Endothelial cell (in vitro differentiated cells): Measurements from ENCODE around the gene PRRX2. TPM values are rescaled to one million over a fixed set of nuclear protein-coding genes. Genes with fewer than 3 reads are reported as not detected.

Experiments used
- DNase-seq: peaks from one replicate; pipeline ENCODE4 v3.0.0; 2021; ENCODE audit warnings: low spot score
- H3K27ac Mint-ChIP-seq: one replicate; pipeline ENCODE4 v1.8.0; 2021; ENCODE audit warnings: mixed read lengths, inconsistent platforms; ENCODE audit not compliant: unreplicated experiment
- H3K27me3 Mint-ChIP-seq: one replicate; pipeline ENCODE4 v1.8.0; 2021; ENCODE audit warnings: mild to moderate bottlenecking, moderate library complexity, mixed read lengths, inconsistent platforms; ENCODE audit not compliant: unreplicated experiment
- H3K36me3 Mint-ChIP-seq: one replicate; pipeline ENCODE4 v1.8.0; 2021; ENCODE audit warnings: mild to moderate bottlenecking, low read depth, mixed read lengths, inconsistent platforms; ENCODE audit not compliant: unreplicated experiment
- H3K4me1 Mint-ChIP-seq: one replicate; pipeline ENCODE4 v1.8.0; 2021; ENCODE audit warnings: mild to moderate bottlenecking, mixed read lengths, inconsistent platforms; ENCODE audit not compliant: unreplicated experiment
- H3K4me3 Mint-ChIP-seq: one replicate; pipeline ENCODE4 v1.8.0; 2021; ENCODE audit warnings: mild to moderate bottlenecking, mixed read lengths, inconsistent platforms; ENCODE audit not compliant: unreplicated experiment
- H3K9me3 Mint-ChIP-seq: one replicate; pipeline ENCODE4 v1.8.0; 2021; ENCODE audit warnings: mixed read lengths, inconsistent platforms; ENCODE audit not compliant: unreplicated experiment
- total RNA-seq: library from RNA; stranded (reverse); fragmentation: NEBNext Ultra II Directional; extraction: Animal tissue kit (Norgen Biotek cat#: 25700); gene quantifications from one replicate; pipeline ENCODE4 v1.2.1, GENCODE V29; 2021; ENCODE audit not compliant: unreplicated experiment
- TF ChIP-seq, protein P1 (sequence below): fragments of 200-600 bp; sonication (generic); IDR thresholded peaks from one replicate; pipeline ENCODE4 v1.5.0; 2021; ENCODE audit warnings: antibody characterized with exemption; ENCODE audit not compliant: unreplicated experiment

PRRX2 gene
- total RNA-seq, 1 donor from 2014 or later, result 0.21 TPM

DNA sequence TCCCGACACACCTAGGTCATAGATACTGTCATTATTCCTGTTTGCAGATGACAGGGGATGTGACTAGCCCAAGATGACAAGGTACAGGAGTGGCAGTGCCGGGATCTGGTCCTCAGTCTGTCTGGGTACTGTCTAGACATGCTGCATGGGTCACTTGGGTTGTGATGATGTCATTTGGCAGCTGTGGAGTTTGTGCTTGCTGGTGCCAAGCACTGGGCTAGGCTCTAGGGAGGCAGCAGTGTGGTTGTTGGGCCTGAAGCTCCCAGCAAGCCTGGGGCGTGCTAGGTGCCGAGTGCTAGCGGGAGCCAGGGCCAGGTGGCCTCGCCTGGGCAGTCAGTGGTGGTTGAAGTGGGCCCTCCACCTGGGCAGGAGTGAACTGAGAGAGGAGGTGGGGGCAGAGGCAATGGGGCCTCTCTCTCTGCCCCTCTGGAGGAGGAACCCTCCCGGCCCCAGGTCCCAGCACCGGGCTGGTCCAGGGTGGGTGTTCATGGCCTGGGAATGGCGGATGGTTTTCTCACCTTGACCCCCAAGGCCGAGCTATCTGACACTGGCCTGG lies 14.7 kb upstream of the PRRX2 start:
- peaks cover 11% of the 10 kb centered on the region for H3K27me3 Mint-ChIP-seq
- TF ChIP-seq, protein P1, sequence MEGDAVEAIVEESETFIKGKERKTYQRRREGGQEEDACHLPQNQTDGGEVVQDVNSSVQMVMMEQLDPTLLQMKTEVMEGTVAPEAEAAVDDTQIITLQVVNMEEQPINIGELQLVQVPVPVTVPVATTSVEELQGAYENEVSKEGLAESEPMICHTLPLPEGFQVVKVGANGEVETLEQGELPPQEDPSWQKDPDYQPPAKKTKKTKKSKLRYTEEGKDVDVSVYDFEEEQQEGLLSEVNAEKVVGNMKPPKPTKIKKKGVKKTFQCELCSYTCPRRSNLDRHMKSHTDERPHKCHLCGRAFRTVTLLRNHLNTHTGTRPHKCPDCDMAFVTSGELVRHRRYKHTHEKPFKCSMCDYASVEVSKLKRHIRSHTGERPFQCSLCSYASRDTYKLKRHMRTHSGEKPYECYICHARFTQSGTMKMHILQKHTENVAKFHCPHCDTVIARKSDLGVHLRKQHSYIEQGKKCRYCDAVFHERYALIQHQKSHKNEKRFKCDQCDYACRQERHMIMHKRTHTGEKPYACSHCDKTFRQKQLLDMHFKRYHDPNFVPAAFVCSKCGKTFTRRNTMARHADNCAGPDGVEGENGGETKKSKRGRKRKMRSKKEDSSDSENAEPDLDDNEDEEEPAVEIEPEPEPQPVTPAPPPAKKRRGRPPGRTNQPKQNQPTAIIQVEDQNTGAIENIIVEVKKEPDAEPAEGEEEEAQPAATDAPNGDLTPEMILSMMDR, result no peak
- no peak overlapping the region for H3K4me3 Mint-ChIP-seq
- peaks cover 4% of the 10 kb centered on the region for H3K36me3 Mint-ChIP-seq
- H3K9me3 Mint-ChIP-seq, result no peaks in the 10 kb centered on the region
- no peaks in the 10 kb centered on the region for H3K4me1 Mint-ChIP-seq
- H3K27ac Mint-ChIP-seq, result no peak overlapping the region
- no peak for DNase-seq

DNA sequence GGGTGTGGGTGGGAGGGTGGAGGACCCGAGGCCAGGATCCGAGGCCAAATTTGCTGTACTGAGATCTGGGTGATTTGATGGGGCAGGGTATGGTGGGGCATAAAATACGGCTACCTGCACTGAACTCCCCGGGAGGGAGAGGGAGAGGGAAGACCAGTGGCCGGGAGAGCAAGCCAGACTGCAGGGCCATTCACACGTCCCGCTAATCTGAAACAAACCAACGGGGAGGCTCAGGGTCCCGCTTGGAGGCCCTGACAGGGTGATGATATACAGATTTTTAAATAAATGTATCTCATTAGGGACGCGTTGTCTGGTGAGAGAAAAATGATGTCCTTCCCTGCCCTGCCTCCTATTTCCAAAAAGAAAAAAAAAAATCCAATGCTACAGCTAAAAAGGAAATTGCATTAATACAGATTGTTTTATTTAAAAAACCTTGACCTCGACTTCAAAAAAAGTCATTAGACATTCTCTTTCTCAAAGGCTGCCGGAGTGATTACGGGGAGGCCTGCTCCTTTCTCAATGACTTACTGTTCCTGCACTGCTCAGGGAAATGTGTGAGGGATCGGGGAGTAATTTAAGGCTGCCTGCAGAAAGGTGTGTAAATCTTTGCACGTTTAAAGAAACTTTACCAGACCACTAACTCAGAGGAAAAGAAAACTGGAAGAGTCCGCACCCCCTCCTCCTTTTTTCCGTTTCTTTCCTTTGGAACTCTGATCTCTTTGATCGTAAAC lies 11.5 kb upstream of the PRRX2 start:
- Mint-ChIP-seq H3K9me3 (no peaks in the 10 kb centered on the region), H3K4me1 (peaks cover 6% of the 10 kb centered on the region), H3K27ac (no peak overlapping the region), H3K4me3 (no peak overlapping the region), H3K27me3 (peaks cover 2% of the 10 kb centered on the region), H3K36me3 (no peaks in the 10 kb centered on the region)
- TF ChIP-seq, protein P1, result no peak
- no peak for DNase-seq

DNA sequence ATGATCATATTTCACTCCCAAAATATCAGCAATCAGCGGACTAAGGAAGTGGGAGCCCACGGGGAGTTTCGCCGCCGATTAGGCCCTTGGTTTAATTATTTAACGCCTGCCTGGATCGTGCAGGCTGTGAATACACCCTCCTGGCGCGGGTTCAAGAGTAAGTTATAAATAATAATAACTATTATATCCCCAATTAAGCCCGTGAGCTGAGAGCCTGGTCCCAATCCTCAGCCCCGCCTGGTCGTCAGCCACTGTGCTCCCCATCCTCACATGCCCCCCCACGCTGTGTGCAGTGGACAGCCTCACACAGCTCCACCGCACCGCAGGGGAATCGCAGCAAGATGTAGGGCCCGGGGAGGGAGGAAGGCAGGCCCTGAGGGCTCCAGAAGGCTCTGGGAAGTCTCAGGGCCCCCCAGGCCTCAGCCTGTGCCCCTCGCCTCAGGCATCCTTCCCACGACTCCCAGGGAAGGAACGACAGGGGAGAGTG lies 10.8 kb upstream of the PRRX2 start:
- H3K27ac Mint-ChIP-seq, result no peak overlapping the region
- no peak overlapping the region for H3K4me3 Mint-ChIP-seq
- H3K36me3 Mint-ChIP-seq, result no peaks in the 10 kb centered on the region
- H3K27me3 Mint-ChIP-seq, result peaks cover 2% of the 10 kb centered on the region
- H3K4me1 Mint-ChIP-seq, result peaks cover 6% of the 10 kb centered on the region
- DNase-seq, result no peak
- H3K9me3 Mint-ChIP-seq, result no peaks in the 10 kb centered on the region
- TF ChIP-seq, protein P1, result no peak

DNA sequence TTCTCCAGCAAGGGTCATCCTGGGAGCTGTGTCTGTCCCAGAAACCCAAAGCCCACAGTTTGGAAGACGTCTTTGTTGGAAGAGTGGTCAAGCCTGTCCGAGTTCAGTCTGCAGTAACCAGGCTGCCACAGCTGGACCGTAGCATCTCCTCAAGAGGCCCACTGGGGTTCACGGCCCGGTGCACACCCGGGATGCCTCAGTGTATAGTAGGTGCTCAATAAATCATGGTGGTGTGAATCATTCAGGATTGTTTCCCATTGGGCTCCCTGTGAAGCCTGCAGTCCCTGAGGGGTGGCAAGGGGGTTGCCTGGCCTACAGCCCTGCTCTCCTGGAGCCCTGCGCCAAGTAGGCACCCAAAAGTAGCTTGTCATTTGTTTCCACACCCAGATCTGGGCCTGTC lies 10.3 kb upstream of the PRRX2 start:
- peaks cover 2% of the 10 kb centered on the region for H3K27me3 Mint-ChIP-seq
- no peak for DNase-seq
- peaks cover 6% of the 10 kb centered on the region for H3K4me1 Mint-ChIP-seq
- H3K27ac Mint-ChIP-seq, result no peak overlapping the region
- H3K4me3 Mint-ChIP-seq, result no peak overlapping the region
- no peaks in the 10 kb centered on the region for H3K36me3 Mint-ChIP-seq
- TF ChIP-seq, protein P1, result no peak
- H3K9me3 Mint-ChIP-seq, result no peaks in the 10 kb centered on the region

DNA sequence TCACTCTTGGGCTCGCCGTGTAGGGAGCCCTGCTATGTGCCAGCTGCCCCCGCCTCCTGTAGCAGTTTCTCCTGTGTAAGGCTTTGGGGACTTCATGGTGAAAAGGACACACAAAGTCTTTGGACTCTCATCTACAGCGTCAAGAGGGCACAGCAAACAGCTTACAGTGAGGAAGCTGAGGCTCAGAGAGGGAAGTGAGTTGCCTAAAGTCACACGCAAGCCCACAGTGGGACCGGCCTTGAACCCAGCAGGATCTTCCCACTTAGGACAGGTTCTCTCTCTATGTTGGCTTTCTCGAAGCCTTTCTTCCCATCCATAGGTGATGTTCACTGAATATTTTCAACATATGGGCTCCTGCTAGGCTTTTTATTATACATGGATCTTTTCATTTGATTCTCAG lies 9.8 kb upstream of the PRRX2 start:
- DNase-seq, result no peak
- H3K9me3 Mint-ChIP-seq, result no peaks in the 10 kb centered on the region
- H3K27me3 Mint-ChIP-seq, result peaks cover 2% of the 10 kb centered on the region
- H3K4me3 Mint-ChIP-seq, result no peak overlapping the region
- H3K27ac Mint-ChIP-seq, result no peak overlapping the region
- H3K4me1 Mint-ChIP-seq, result peaks cover 6% of the 10 kb centered on the region
- no peaks in the 10 kb centered on the region for H3K36me3 Mint-ChIP-seq
- TF ChIP-seq, protein P1, result no peak
